DMS 273 (cell line): ENCODE measurements around the gene WDR26.
"Not testable (repeated sequence)": the region's sequence is repeated elsewhere in the genome, so short reads cannot be mapped to it uniquely, and the experiment has no call there.

ENCODE experiments used
- DNase-seq: peaks from one replicate; lab custom pipeline; 2025; ENCODE audit not compliant: unreplicated experiment; lab: John Stamatoyannopoulos, UW

WDR26 gene

DNA sequence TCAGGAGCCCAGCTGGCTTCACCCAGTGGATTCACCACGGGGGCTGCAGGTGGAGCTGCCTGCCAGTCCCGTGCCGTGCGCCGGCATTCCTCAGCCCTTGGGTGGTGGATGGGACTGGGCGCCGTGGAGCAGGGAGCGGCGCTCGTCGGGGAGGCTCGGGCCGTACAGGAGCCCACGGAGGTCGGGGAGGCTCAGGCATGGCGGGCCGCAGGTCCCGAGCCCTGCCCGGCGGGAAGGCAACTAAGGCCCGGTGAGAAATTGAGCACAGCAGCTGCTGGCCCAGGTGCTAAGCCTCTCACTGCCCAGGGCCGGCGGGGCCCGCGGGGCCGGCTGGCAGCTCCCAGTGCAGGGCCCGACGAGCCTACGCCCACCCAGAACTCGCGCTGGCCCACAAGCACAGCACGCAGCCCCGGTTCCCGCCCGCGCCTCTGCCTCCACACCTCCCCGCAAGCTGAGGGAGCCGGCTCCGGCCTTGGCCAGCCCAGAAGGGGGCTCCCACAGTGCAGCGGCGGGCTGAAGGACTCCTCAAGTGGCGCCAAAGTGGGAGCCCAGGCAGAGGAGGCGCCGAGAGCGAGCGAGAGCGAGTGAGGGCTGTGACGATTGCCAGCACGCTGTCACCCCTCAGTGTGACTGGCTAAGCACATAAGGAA is 82.0 kb downstream of the WDR26 start:
- DNase-seq = not testable (repeated sequence)

DNA sequence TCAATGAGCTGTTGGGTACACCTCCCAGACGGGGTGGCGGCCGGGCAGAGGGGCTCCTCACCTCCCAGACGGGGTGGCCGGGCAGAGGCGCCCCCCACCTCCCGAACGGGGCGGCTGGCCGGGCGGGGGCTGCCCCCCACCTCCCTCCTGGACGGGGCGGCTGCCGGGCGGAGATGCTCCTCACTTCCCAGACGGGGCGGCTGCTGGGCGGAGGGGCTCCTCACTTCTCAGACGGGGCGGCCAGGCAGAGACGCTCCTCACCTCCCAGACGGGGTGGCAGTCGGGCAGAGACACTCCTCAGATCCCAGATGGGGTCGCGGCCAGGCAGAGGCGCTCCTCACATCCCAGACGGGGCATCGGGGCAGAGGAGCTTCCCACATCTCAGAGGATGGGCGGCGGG is 84.9 kb downstream of the WDR26 start:
- not testable (repeated sequence) for DNase-seq

DNA sequence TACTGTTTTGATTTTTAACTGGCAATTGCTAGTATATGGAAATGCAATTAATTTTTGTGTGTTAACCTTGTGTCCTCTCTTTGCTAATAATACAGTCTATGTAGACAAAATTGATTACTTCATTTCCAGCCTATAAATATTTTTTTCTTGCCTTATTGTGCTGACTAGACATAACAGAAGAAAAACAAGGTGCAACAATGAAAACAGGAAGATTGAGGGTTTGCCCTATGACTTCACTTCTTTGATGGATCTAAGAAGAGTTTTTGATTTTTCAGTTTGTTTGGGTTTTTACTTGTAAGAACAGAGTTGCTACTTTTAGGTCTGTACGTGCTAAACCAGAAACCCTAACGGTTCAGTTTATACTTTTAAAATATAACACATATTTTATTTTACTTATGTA is 86.5 kb downstream of the WDR26 start:
- no peak for DNase-seq

GRCh38 chr1:224343679-224344078 is 90.9 kb downstream of the WDR26 start:
- DNase-seq = peak; percentile 6

GRCh38 chr1:224340453-224341384 is 93.9 kb downstream of the WDR26 start:
- peak; percentile 16 for DNase-seq

GRCh38 chr1:224339442-224340033 is 95.1 kb downstream of the WDR26 start:
- DNase-seq = no peak

DNA sequence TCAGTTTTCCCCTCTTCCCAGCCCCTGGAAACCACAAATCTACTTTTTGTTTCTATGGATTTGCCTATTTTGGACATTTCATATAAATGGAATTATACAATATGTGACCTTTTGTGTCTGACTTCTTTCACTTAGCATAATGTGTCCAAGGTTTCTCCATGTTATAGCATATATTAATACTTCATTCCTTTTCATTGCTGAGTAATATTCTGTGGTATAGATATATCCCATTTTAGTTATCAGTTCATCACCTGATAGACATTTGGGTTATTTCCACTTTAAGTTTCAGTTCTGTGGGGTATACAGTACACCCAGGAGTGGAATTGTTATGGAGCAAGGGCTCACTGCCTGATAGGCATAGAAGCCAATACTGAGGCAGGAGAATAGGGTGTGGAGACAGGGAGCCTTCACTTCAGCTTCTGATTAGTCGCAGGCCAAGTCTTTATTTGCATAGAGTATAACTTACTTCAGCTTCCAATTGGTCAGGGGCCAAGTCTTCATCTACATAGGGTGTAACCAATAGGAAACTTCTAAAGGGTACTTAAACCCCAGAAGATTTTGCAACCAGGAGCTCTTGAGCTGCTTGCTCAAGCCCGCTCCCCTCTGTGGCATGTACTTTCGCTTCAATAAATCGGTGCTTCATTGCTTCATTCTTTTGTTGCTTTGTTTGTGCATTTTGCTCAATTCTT is 96.3 kb downstream of the WDR26 start:
- DNase-seq = peak; percentile 12
